DOHH2 (cell line): ENCODE measurements around the gene GINS2.

ENCODE experiments used
- H3F3A ChIP-seq: fragments of 200-600 bp; sonication (generic), shearing (Covaris generic); 2 replicates; pipeline ENCODE4 v1.6.0; 2016; ENCODE audit warnings: antibody characterized with exemption, mild to moderate bottlenecking; ENCODE audit not compliant: control insufficient read depth, insufficient read depth
- H3K27ac ChIP-seq: fragments of 200-600 bp; sonication (generic); 2 replicates; pipeline ENCODE4 v1.5.1; 2014; ENCODE audit warnings: low read depth, mild to moderate bottlenecking, low read length, moderate library complexity
- H3K27me3 ChIP-seq: fragments of 200-600 bp; sonication (generic); 2 replicates; pipeline ENCODE4 v1.6.1; 2014; ENCODE audit warnings: mild to moderate bottlenecking, low read length, mixed read lengths; ENCODE audit not compliant: control insufficient read depth
- H3K36me3 ChIP-seq: fragments of 200-600 bp; sonication (generic); 2 replicates; pipeline ENCODE4 v1.6.1; 2014; ENCODE audit warnings: mild to moderate bottlenecking, low read length, moderate library complexity, mixed read lengths; ENCODE audit not compliant: control insufficient read depth
- H3K4me1 ChIP-seq: fragments of 200-600 bp; sonication (generic); 2 replicates; pipeline ENCODE4 v1.6.1; 2014; ENCODE audit warnings: mild to moderate bottlenecking, low read length, mixed read lengths; ENCODE audit not compliant: control insufficient read depth
- H3K4me2 ChIP-seq: fragments of 200-600 bp; sonication (generic); 2 replicates; pipeline ENCODE4 v1.6.0; 2014; ENCODE audit warnings: mild to moderate bottlenecking, low read length, moderate library complexity
- H3K4me3 ChIP-seq: fragments of 200-600 bp; sonication (generic); 2 replicates; pipeline ENCODE4 v1.5.1; 2014; ENCODE audit warnings: mild to moderate bottlenecking, low read length, mixed read lengths
- H3K79me2 ChIP-seq: fragments of 200-600 bp; sonication (generic); 2 replicates; pipeline ENCODE4 v1.6.1; 2014; ENCODE audit warnings: mild to moderate bottlenecking, low read length, mixed read lengths; ENCODE audit not compliant: control insufficient read depth
- H3K9me2 ChIP-seq: fragments of 200-600 bp; sonication (generic); replicated peaks from 2 replicates; pipeline ENCODE4 v1.6.1; 2014; ENCODE audit warnings: mild to moderate bottlenecking, low read length, mixed read lengths; ENCODE audit not compliant: control insufficient read depth
- H3K9me3 ChIP-seq: fragments of 200-600 bp; sonication (generic); 2 replicates; pipeline ENCODE4 v1.6.1; 2014; ENCODE audit warnings: antibody characterized with exemption, low read length, mixed read lengths; ENCODE audit not compliant: control insufficient read depth, insufficient read depth
- H4K20me1 ChIP-seq: fragments of 200-600 bp; sonication (generic); 2 replicates; pipeline ENCODE4 v1.6.0; 2014; ENCODE audit warnings: low read depth, mild to moderate bottlenecking, antibody characterized with exemption, low read length, moderate library complexity; ENCODE audit not compliant: control insufficient read depth, insufficient read depth
- CTCF ChIP-seq: fragments of 200-600 bp; sonication (generic); IDR thresholded peaks from one replicate; pipeline ENCODE4 v1.5.1; 2014; ENCODE audit warnings: antibody characterized with exemption, mild to moderate bottlenecking, low read depth, low read length; ENCODE audit not compliant: poor library complexity, severe bottlenecking
- EZH2phosphoT487 ChIP-seq: fragments of 200-600 bp; sonication (generic); IDR thresholded peaks from 2 replicates; pipeline ENCODE4 v1.6.1; 2017; ENCODE audit warnings: borderline replicate concordance, mild to moderate bottlenecking, antibody characterized with exemption, low read length, moderate library complexity, mixed read lengths

Gene GINS2

GRCh38 chr16:85689285-85689949 lies 663 bp upstream of the GINS2 start:
- Histone ChIP-seq H3K36me3 (peaks cover 38% of the 10 kb centered on the region), H3F3A (peaks cover 20% of the 10 kb centered on the region), H3K9me3 (no peaks in the 10 kb centered on the region), H3K27me3 (peaks cover 21% of the 10 kb centered on the region), H3K9me2 (no peaks in the 10 kb centered on the region), H3K4me3 (peak overlapping the region; percentile 58), H3K4me2 (peak overlapping the region; percentile 68), H3K4me1 (peaks cover 41% of the 10 kb centered on the region), H4K20me1 (0 out of 2 replicates have a peak, but pooled peaks cover 8% of the 10 kb centered on the region), H3K27ac (no peak overlapping the region), H3K79me2 (peaks cover 43% of the 10 kb centered on the region)
- TF ChIP-seq CTCF: no peak
- TF ChIP-seq EZH2phosphoT487: no peak

- peak overlapping the region; percentile 98 for H3K4me3 ChIP-seq
- H3K27me3 ChIP-seq: peaks cover 19% of the 10 kb centered on the region
- no peaks in the 10 kb centered on the region for H3K9me3 ChIP-seq
- no peaks in the 10 kb centered on the region for H3K9me2 ChIP-seq
- H3K4me1 ChIP-seq: peaks cover 44% of the 10 kb centered on the region
- peaks cover 21% of the 10 kb centered on the region for H3F3A ChIP-seq
- peaks cover 58% of the 10 kb centered on the region for H3K79me2 ChIP-seq
- peaks cover 54% of the 10 kb centered on the region for H3K36me3 ChIP-seq
- H3K4me2 ChIP-seq: peak overlapping the region; percentile 93
- H3K27ac ChIP-seq: peak overlapping the region; percentile 90
- TF ChIP-seq EZH2phosphoT487 (no peak), CTCF (no peak)
- H4K20me1 ChIP-seq: peaks cover 16% of the 10 kb centered on the region; the same call in 1 of the 2 replicates
Observed at GRCh38 chr16:85687651-85688471, 893 bp downstream of the GINS2 start.

GRCh38 chr16:85686912-85687591 lies 1.7 kb downstream of the GINS2 start:
- H3K9me2 ChIP-seq: no peaks in the 10 kb centered on the region
- peak overlapping the region; percentile 93 for H3K4me2 ChIP-seq
- H3K9me3 ChIP-seq: no peaks in the 10 kb centered on the region
- H3F3A ChIP-seq: peaks cover 21% of the 10 kb centered on the region
- H3K4me1 ChIP-seq: peaks cover 44% of the 10 kb centered on the region
- peaks cover 13% of the 10 kb centered on the region for H3K27me3 ChIP-seq
- peaks cover 16% of the 10 kb centered on the region; the same call in 1 of the 2 replicates for H4K20me1 ChIP-seq
- TF ChIP-seq EZH2phosphoT487 (no peak), CTCF (no peak)
- H3K4me3 ChIP-seq: peak overlapping the region; percentile 98
- H3K27ac ChIP-seq: peak overlapping the region; percentile 90
- peaks cover 59% of the 10 kb centered on the region for H3K36me3 ChIP-seq
- peaks cover 66% of the 10 kb centered on the region for H3K79me2 ChIP-seq
